Tibial nerve (tissue), 4 donors: ENCODE measurements around the gene CNR2. TPM values are rescaled to one million over a fixed set of nuclear protein-coding genes. Genes with fewer than 3 reads are reported as not detected.

ENCODE experiments used
- DNase-seq, 2 donors: peaks; one replicate each; pipeline ENCODE4 v3.0.0-alpha.2; 2019; ENCODE audit warnings: low spot score in 2 of 2
- H3K27ac ChIP-seq, 4 donors: fragments of 200-600 bp; sonication (generic) in 3 of 4; one replicate each; pipeline ENCODE4 v1.5.1; 2017 to 2019; ENCODE audit warnings: mild to moderate bottlenecking in 1 of 4
- H3K27me3 ChIP-seq, 2 donors: fragments of 200-600 bp; sonication (generic) in 1 of 2; one replicate each; pipeline versions ENCODE4 v1.5.1 to v1.6.0; 2017 to 2019
- H3K36me3 ChIP-seq, 3 donors: fragments of 200-600 bp; sonication (generic); one replicate each; pipeline ENCODE4 v1.5.1; 2018 to 2019
- H3K4me1 ChIP-seq, 4 donors: fragments of 200-600 bp; sonication (generic) in 3 of 4; one replicate each; pipeline ENCODE4 v1.5.1; 2017 to 2019
- H3K4me3 ChIP-seq, 4 donors: fragments of 200-600 bp; sonication (generic) in 3 of 4; one replicate each; pipeline ENCODE4 v1.5.1; 2017 to 2019; ENCODE audit warnings: mild to moderate bottlenecking in 1 of 4, moderate library complexity in 1 of 4
- H3K9me3 ChIP-seq, 4 donors: fragments of 200-600 bp; sonication (generic) in 3 of 4; one replicate each; pipeline ENCODE4 v1.5.1; 2017 to 2019
- EP300 ChIP-seq, 2 donors: sonication (generic); formaldehyde crosslinking; IDR thresholded peaks; one replicate each; pipeline ENCODE4 v1.6.1; 2017; ENCODE audit warnings: antibody characterized with exemption in 2 of 2, mild to moderate bottlenecking in 1 of 2
- POLR2A ChIP-seq, 2 donors: fragments of 450-650 bp; IDR thresholded peaks; one replicate each; pipeline ENCODE4 v1.6.1; 2017; ENCODE audit warnings: antibody characterized with exemption in 2 of 2, mild to moderate bottlenecking in 2 of 2, moderate library complexity in 2 of 2
- WGBS, 2 donors: methylation state at CpG; one replicate each; pipeline ENCODE4 v1.1.5; 2018; 5-methylcytosine and 5-hydroxymethylcytosine counted together
- total RNA-seq, 4 donors: library from RNA; depleted of rRNA; stranded (reverse); fragments of >200 nt; gene quantifications; one replicate each; pipeline ENCODE4 v1.1.0, GENCODE V29; 2016
- TF ChIP-seq, protein P1 (sequence below), 5 experiments: fragments of 200-600 bp in 3 of 5; fragments of 450-650 bp in 2 of 5; sonication (generic) in 3 of 5; IDR thresholded peaks; one replicate each; pipeline ENCODE4 v1.5.1; 2016 to 2019; ENCODE audit warnings: antibody characterized with exemption in 5 of 5, mild to moderate bottlenecking in 3 of 5, moderate library complexity in 2 of 5

CNR2 gene
- total RNA-seq, 4 donors from 2014 or later, result not detected

DNA sequence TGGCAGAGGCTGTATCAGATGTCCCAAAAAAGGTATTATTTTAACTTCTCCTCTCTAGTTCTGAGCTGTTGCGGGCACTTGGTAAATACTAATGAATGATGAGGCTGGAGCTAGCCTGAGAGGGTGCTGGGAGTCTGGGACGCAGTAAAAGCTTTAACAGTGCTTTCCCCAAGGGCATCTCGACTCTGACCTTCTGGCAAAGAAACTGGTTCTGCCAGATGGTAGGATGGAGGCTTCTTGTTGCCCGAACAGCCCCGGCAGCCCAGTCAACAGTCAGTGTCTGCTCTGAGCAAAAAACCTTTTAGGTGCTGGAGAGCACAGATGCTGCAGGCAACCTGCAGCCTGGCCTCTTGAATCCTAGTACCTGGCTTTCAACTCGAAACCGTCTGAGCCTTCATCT is 43.9 kb upstream of the CNR2 start:
- Histone ChIP-seq H3K27me3 (no peaks in the 10 kb centered on the region), H3K4me1 (peaks cover 0 to 22% (median 0%) of the 10 kb centered on the region in 4 donors), H3K36me3 (peaks cover 0 to 3% (median 0%) of the 10 kb centered on the region in 3 donors), H3K27ac (no peak overlapping the region), H3K9me3 (no peaks in the 10 kb centered on the region), H3K4me3 (no peak overlapping the region)
- TF ChIP-seq, protein P1, sequence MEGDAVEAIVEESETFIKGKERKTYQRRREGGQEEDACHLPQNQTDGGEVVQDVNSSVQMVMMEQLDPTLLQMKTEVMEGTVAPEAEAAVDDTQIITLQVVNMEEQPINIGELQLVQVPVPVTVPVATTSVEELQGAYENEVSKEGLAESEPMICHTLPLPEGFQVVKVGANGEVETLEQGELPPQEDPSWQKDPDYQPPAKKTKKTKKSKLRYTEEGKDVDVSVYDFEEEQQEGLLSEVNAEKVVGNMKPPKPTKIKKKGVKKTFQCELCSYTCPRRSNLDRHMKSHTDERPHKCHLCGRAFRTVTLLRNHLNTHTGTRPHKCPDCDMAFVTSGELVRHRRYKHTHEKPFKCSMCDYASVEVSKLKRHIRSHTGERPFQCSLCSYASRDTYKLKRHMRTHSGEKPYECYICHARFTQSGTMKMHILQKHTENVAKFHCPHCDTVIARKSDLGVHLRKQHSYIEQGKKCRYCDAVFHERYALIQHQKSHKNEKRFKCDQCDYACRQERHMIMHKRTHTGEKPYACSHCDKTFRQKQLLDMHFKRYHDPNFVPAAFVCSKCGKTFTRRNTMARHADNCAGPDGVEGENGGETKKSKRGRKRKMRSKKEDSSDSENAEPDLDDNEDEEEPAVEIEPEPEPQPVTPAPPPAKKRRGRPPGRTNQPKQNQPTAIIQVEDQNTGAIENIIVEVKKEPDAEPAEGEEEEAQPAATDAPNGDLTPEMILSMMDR (IDR thresholded peaks at IDR 0.05), result no peak
- TF ChIP-seq EP300 (IDR thresholded peaks at IDR 0.05), result no peak
- TF ChIP-seq POLR2A (IDR thresholded peaks at IDR 0.05), result no peak
- no peak for DNase-seq
- 62 to 65% methylated on average over 7 of the region's 7 CpGs for WGBS, 2 donors

DNA sequence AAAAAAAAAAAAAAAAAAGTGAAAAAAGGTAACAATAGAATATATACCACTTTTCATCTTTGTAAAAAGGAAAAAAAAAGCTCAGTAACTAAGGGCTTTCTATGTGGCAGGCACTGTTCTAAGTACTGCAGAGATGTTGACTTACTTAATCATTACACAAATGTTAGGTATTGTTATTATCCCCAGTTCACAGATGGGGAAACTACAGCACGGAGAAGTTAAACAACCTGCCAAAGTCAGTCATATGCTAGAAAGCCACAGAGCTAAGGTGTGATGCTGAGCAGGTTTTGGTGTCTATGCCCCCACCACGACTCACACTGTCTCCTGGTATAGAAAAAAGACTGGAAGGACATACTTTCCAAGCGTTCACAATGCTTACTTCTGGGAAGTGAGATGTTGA is 39.9 kb upstream of the CNR2 start:
- no peaks in the 10 kb centered on the region for H3K4me1 ChIP-seq
- TF ChIP-seq EP300 (IDR thresholded peaks at IDR 0.05) (no peak), POLR2A (IDR thresholded peaks at IDR 0.05) (no peak)
- TF ChIP-seq, protein P1 (IDR thresholded peaks at IDR 0.05), result no peak
- 73 to 78% methylated on average over 3 of the region's 3 CpGs for WGBS, 2 donors
- no peak overlapping the region for H3K4me3 ChIP-seq
- H3K36me3 ChIP-seq, result no peaks in the 10 kb centered on the region
- no peaks in the 10 kb centered on the region for H3K9me3 ChIP-seq
- H3K27ac ChIP-seq, result no peak overlapping the region
- no peak for DNase-seq
- H3K27me3 ChIP-seq, result no peaks in the 10 kb centered on the region

DNA sequence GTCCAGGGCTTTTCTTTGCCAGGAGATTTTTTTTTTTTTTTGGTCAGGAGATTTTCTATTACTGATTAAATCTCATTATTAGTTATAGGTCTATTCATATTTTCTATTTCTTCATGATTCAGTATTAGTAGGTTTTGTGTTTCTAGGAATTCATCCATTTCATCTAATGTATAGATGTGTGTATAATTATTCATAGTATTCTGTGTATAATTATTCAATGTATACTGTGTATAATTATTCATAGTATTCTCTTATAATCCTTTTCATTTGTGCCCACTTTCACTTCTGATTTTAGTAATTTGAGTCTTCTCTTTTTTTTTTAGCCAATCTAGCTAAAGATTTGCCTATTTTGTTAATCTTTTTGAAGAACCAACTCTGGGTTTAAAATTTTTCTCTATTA is 34.2 kb upstream of the CNR2 start:
- Histone ChIP-seq H3K9me3 (peaks cover 0 to 14% (median 5%) of the 10 kb centered on the region in 4 donors), H3K4me1 (no peaks in the 10 kb centered on the region), H3K4me3 (no peak overlapping the region), H3K36me3 (no peaks in the 10 kb centered on the region), H3K27me3 (no peaks in the 10 kb centered on the region), H3K27ac (no peak overlapping the region)
- TF ChIP-seq POLR2A (IDR thresholded peaks at IDR 0.05) (no peak), EP300 (IDR thresholded peaks at IDR 0.05) (no peak)
- TF ChIP-seq, protein P1 (IDR thresholded peaks at IDR 0.05), result no peak
- no peak for DNase-seq

DNA sequence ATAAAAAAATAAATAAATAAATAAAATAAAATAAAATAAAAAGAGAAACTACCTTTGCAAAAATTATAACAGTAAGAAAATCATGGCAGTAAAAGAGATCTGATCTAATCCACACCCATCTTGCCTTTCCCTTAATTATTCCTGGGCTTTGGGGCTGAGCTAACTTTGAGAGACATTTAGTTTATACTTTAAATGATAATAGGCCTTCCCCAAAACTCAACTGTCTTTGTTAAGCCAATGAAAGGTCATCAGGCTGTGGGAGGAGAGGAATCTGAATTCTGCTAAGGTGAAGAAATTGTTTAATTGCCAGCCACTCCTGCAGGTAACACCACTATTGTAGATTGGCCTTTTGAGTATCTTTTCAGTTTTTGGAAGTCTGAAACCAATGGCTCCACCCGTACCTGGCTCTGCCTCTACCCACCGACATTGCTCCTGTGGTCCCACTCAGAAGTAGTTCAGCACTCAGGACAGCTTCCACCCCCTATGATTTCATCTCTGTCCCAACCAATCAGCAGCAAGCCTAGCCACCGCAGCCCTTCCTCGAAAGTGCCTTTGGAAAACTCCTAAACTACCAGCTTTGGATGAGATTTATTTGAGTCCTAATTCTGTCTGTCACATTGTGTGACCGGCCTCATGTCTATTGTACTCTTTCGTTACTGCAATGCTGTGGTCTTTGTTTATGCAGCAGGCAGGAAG is 23.5 kb upstream of the CNR2 start:
- DNase-seq, result no peak
- WGBS, 2 donors, result 19 to 33% methylated on average over 6 of the region's 6 CpGs
- H3K9me3 ChIP-seq, result no peaks in the 10 kb centered on the region
- no peaks in the 10 kb centered on the region for H3K4me1 ChIP-seq
- H3K4me3 ChIP-seq, result no peak overlapping the region
- no peak overlapping the region for H3K27ac ChIP-seq
- TF ChIP-seq POLR2A (IDR thresholded peaks at IDR 0.05) (no peak), EP300 (IDR thresholded peaks at IDR 0.05) (no peak)
- TF ChIP-seq, protein P1 (IDR thresholded peaks at IDR 0.05), result no peak
- H3K36me3 ChIP-seq, result no peaks in the 10 kb centered on the region
- no peaks in the 10 kb centered on the region for H3K27me3 ChIP-seq

DNA sequence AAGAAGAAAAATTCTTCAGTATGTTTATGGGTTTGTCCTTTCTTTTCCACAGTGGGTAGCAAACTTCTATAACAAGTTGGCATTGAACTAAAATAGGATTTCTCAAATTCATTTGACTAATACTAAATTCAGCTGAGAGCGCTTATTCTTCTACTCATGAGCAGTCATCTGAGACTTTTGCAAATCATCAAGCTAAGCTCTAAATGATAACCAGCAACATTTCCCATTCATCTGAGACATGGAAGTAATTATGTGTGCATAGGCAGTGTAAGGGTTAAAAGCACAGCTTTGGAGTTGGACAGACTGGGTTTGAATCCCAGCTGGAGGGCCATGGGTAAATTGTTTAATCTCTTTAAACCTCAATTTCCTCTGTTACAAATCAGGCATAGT is 18.3 kb upstream of the CNR2 start:
- TF ChIP-seq EP300 (IDR thresholded peaks at IDR 0.05) (no peak), POLR2A (IDR thresholded peaks at IDR 0.05) (no peak)
- TF ChIP-seq, protein P1 (IDR thresholded peaks at IDR 0.05), result no peak
- Histone ChIP-seq H3K27ac (peak overlapping the region in 1 of 4 donors; percentile 40), H3K4me1 (no peaks in the 10 kb centered on the region), H3K36me3 (no peaks in the 10 kb centered on the region), H3K27me3 (no peaks in the 10 kb centered on the region), H3K9me3 (no peaks in the 10 kb centered on the region), H3K4me3 (no peak overlapping the region)
- WGBS, 2 donors, result 74 to 85% methylated on average over 1 of the region's 1 CpG
- no peak for DNase-seq
